ENCODE measurements around the gene PRPF40A.
"Not testable (repeated sequence)": the region's sequence is repeated elsewhere in the genome, so short reads cannot be mapped to it uniquely, and the experiment has no call there.

PRPF40A gene

DNA sequence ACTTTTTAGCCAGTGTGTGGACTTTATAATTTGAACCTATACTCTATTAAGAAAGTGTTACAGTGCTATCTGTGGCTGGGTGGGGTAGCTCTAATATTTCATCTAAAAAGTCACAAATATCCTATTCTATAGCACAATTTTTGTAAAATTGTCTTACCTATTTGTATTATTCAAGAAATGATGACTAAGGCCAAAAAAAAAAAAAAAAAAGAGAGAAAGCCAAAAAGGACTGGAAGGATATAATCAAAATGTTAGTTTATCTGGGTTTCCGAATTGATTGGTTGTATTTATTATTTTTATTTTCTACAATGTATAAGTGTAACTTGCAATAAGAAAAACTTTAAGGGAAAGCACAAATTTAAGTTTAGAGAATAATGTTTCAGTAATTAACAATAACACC is 6.7 kb upstream of the PRPF40A start (continued):
- TF ChIP-seq, protein P1, sequence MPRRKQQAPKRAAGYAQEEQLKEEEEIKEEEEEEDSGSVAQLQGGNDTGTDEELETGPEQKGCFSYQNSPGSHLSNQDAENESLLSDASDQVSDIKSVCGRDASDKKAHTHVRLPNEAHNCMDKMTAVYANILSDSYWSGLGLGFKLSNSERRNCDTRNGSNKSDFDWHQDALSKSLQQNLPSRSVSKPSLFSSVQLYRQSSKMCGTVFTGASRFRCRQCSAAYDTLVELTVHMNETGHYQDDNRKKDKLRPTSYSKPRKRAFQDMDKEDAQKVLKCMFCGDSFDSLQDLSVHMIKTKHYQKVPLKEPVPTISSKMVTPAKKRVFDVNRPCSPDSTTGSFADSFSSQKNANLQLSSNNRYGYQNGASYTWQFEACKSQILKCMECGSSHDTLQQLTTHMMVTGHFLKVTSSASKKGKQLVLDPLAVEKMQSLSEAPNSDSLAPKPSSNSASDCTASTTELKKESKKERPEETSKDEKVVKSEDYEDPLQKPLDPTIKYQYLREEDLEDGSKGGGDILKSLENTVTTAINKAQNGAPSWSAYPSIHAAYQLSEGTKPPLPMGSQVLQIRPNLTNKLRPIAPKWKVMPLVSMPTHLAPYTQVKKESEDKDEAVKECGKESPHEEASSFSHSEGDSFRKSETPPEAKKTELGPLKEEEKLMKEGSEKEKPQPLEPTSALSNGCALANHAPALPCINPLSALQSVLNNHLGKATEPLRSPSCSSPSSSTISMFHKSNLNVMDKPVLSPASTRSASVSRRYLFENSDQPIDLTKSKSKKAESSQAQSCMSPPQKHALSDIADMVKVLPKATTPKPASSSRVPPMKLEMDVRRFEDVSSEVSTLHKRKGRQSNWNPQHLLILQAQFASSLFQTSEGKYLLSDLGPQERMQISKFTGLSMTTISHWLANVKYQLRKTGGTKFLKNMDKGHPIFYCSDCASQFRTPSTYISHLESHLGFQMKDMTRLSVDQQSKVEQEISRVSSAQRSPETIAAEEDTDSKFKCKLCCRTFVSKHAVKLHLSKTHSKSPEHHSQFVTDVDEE (CRISPR knock-in tag; IDR thresholded peaks at IDR 0.05), result no peak
- no peak for TF ChIP-seq ISL1 (CRISPR knock-in tag; IDR thresholded peaks at IDR 0.05)

DNA sequence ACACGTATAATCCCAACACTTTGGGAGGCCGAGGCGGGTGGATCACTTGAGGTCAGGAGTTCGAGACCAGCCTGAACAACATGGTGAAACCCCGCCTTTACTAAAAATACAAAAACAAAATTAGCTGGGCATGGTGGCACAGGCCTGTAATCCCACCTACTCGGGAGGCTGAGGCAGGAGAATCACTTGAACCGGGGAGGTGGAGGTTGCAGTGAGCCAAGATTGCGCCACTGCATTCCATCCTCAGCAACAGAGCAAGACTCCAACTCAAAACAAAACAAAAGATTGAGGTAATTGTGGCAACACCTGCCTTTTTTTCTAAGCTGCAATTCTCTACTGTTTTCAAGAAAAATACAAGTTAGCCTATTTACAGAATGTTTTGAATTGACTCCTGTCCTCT is 5.4 kb upstream of the PRPF40A start:
- ATAC-seq, result not testable (repeated sequence)

DNA sequence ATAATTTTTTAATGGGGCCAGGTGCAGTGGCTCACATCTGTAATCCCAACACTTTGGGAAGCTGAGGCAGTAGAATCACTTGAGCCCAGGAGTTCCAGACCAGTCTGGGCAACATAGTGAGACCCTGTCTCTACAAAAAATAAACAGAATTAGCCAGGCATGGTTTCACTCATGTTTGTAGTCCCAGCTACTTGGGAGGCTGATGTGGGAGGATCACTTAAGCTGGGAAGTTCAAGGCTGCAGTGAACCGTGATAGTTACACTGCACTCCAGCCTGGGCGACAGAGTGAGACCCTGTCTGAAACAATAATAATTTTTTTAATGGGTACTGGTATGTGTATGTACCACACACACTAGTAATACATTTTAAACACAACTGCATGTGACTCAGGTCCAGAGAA is 3.5 kb upstream of the PRPF40A start:
- TF ChIP-seq, protein P2, sequence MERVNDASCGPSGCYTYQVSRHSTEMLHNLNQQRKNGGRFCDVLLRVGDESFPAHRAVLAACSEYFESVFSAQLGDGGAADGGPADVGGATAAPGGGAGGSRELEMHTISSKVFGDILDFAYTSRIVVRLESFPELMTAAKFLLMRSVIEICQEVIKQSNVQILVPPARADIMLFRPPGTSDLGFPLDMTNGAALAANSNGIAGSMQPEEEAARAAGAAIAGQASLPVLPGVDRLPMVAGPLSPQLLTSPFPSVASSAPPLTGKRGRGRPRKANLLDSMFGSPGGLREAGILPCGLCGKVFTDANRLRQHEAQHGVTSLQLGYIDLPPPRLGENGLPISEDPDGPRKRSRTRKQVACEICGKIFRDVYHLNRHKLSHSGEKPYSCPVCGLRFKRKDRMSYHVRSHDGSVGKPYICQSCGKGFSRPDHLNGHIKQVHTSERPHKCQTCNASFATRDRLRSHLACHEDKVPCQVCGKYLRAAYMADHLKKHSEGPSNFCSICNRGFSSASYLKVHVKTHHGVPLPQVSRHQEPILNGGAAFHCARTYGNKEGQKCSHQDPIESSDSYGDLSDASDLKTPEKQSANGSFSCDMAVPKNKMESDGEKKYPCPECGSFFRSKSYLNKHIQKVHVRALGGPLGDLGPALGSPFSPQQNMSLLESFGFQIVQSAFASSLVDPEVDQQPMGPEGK (CRISPR knock-in tag; IDR thresholded peaks at IDR 0.05; ENCODE audit: borderline replicate concordance), result no peak
- no peak for ATAC-seq

DNA sequence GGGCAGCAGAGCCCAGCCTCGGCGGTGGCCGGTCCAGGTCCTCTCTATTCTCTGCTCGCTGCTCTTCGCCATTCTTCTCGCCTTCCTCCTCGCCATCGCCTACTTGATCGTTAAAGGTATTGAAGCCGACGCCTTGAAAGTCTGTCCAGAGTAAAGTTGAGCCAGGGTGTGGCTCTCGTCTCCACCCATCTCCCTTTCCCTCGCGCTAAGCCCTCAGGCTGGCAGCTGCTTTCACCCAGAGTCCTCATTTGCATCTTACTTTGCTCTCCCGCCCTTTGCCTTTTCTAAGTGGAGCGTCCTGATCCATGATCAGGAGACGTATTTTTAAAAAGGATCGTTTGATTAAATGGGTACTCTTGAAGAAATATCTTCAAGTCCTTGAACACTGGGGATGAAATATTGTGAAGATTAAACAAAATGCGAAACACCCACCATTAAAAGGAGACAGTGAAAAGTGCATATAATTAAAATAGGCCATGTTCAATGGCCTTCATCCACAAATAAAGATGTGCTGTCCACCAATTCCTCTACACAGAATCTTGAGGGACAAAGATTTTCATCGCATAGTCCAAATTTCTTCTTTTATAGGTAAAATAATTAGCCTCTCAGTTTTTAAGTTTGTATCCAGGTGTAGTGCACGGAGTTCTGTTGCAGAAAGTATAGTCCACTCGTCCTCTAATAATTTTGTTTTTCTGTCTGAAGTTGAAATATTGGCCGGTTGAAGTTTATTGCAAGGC is 1.8 kb upstream of the PRPF40A start:
- ATAC-seq, result peak; percentile 8
- no peak for TF ChIP-seq ESRRG (CRISPR knock-in tag; IDR thresholded peaks at IDR 0.05)
- TF ChIP-seq, protein P2 (CRISPR knock-in tag; IDR thresholded peaks at IDR 0.05; ENCODE audit: borderline replicate concordance), result no peak
- TF ChIP-seq, protein P3, sequence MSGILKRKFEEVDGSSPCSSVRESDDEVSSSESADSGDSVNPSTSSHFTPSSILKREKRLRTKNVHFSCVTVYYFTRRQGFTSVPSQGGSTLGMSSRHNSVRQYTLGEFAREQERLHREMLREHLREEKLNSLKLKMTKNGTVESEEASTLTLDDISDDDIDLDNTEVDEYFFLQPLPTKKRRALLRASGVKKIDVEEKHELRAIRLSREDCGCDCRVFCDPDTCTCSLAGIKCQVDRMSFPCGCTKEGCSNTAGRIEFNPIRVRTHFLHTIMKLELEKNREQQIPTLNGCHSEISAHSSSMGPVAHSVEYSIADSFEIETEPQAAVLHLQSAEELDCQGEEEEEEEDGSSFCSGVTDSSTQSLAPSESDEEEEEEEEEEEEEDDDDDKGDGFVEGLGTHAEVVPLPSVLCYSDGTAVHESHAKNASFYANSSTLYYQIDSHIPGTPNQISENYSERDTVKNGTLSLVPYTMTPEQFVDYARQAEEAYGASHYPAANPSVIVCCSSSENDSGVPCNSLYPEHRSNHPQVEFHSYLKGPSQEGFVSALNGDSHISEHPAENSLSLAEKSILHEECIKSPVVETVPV (CRISPR knock-in tag; IDR thresholded peaks at IDR 0.05), result no peak
- no peak for TF ChIP-seq RARB (CRISPR knock-in tag; IDR thresholded peaks at IDR 0.05)
- TF ChIP-seq ARNTL (CRISPR knock-in tag; IDR thresholded peaks at IDR 0.05; ENCODE audit: borderline replicate concordance, low read depth), result no peak
- TF ChIP-seq ISL1 (CRISPR knock-in tag; IDR thresholded peaks at IDR 0.05), result no peak

DNA sequence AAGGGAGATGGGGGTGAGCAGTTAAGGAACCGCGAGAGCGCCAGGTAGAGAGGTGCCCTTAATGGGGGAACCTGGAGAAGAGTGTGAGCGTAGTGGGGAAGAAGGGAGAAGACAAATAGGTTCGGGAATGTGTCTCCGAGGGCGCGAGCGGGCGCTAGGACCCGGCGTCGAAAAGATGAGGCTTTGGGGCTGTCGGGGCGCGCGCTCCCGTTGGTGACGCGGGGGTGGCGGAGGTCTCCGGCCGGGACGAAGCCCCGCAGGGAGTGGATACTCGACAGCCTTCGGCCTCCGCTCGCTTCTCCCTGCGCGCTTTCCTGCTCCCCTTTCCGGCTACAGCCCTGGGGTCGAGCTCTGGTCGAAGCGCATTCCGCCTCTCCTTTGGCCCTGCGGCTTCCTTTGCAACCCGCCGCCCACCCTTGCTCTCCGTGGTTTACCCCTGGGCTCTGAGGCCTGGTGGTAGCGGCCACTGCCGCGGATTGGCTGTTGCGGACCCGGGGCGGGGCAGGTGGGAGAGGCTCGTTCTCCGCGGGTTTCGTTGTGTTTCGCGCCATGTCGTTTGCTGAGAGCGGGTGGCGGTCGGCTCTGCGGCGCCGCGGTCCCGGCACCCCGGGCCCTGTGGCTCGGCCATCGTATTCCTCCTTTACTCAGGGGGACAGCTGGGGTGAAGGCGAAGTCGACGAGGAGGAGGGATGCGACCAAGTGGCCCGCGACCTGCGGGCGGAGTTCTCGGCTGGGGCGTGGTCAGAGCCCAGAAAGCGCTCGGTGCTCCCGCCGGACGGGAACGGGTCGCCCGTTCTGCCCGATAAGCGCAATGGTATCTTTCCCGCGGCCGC is 1.0 kb upstream of the PRPF40A start, which contains the start of gene ARL6IP6:
TSS of gene ARL6IP6 (plus strand) at position 545 of the 833 bp plus-strand sequence. CDS start at position 550, 5 bp downstream.
- ATAC-seq, result peak; percentile 88
- 0 out of 2 replicates have a peak, but pooled peaks have one; percentile 58 for TF ChIP-seq GLIS3 (CRISPR knock-in tag; IDR thresholded peaks at IDR 0.05)
- TF ChIP-seq, protein P1 (CRISPR knock-in tag; IDR thresholded peaks at IDR 0.05), result 0 out of 2 replicates have a peak, but pooled peaks have one; percentile 41
- TF ChIP-seq, protein P4, sequence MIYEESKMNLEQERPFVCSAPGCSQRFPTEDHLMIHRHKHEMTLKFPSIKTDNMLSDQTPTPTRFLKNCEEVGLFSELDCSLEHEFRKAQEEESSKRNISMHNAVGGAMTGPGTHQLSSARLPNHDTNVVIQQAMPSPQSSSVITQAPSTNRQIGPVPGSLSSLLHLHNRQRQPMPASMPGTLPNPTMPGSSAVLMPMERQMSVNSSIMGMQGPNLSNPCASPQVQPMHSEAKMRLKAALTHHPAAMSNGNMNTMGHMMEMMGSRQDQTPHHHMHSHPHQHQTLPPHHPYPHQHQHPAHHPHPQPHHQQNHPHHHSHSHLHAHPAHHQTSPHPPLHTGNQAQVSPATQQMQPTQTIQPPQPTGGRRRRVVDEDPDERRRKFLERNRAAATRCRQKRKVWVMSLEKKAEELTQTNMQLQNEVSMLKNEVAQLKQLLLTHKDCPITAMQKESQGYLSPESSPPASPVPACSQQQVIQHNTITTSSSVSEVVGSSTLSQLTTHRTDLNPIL (CRISPR knock-in tag; IDR thresholded peaks at IDR 0.05; ENCODE audit: low read depth), result no peak
